NB4 (cell line): Measurements from ENCODE around the gene TPSD1.

Source experiments
- CTCF ChIP-seq: IDR thresholded peaks from one replicate; pipeline ENCODE4 v1.5.1; 2012; ENCODE audit warnings: low read depth, low read length
- MYC ChIP-seq: IDR thresholded peaks from 2 replicates; pipeline ENCODE4 v1.6.1; 2011; ENCODE audit warnings: low read depth, low read length
- POLR2A ChIP-seq: IDR thresholded peaks from 2 replicates; pipeline ENCODE4 v1.6.1; 2011; ENCODE audit warnings: mild to moderate bottlenecking; ENCODE audit not compliant: insufficient read length; ENCODE audit errors: extremely low read depth

GRCh38 chr16:1285669-1286512 is 30.0 kb downstream of the TPSD1 start:
- no peak for TF ChIP-seq CTCF
- TF ChIP-seq MYC = no peak
- no peak for TF ChIP-seq POLR2A
